HG03342 (cell line): Measurements from ENCODE around the gene HOXA5.

Experiments
- ATAC-seq: cut with Tn5 transposase; IDR thresholded peaks from one replicate; pipeline ENCODE4 v1.9.1; 2021; ENCODE audit warnings: mild to moderate bottlenecking, moderate library complexity; ENCODE audit not compliant: unreplicated experiment

The HOXA5 gene

DNA sequence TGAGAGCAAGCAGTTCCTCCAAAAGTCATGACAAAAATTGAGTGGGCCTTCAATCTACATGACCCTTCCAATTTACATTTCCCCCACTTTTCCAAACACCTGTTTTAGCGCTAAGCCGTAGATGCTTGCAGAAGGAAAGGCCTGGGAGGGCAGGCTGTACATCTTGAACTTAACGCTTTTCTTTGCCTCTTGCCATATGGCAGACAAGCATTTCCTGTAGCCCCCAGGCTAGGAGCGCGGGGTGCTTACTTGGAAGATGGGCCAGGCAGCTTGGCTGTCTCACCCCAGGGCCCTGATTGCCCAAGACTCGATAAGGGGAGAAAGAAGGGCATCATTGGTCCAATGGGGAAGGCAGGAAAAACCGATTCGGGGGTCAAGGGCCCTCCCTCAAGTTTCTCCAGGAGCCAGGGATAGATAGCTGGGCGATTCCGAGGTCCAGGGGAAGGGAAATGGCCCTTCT, 28.9 kb upstream of the HOXA5 start:
- ATAC-seq: no peak

DNA sequence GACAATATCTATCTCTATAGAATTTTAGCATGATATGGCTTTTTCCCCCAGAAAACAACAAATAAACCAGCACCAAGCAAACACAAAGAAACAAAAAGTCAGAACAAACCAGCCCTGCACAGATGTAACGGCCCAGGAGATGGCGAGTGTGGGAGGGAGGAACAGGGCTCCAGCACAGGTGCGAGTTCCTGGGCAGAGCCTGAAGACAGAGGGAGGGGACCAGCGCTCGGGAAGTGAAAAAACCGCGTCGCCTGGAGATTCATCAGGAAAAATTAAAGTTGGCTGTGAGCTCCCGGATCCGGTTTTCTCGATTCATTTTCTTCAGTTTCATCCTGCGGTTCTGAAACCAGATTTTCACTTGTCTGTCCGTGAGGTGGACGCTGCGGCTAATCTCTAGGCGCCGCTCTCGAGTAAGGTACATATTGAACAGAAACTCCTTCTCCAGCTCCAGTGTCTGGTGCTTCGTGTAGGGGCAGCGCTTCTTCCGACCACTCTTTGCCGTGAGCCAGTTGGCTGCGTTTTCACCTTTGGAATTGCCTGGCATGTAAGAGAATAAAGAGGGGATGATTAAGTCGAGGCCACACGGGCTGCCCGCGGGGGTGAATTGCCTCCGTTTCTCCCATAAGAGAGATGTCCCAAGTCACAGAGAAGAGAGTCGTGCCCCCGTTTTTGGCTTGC, 28.3 kb upstream of the HOXA5 start:
- ATAC-seq: no peak

DNA sequence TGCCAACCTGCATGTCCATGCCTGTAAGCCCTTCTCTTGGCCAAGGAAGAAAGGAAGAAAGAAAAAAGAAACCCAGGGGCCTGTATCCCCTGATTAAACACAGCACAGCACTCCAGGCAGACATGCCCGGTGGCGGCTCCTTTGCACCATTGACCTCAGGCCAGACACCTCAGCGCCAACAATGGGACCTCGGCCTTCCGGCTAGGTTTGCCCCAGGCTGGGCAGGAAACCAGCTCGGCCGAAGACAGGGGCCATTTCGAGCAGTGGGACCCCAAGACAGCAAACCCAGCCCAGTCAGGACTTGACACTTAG, 27.8 kb upstream of the HOXA5 start:
- ATAC-seq: no peak

DNA sequence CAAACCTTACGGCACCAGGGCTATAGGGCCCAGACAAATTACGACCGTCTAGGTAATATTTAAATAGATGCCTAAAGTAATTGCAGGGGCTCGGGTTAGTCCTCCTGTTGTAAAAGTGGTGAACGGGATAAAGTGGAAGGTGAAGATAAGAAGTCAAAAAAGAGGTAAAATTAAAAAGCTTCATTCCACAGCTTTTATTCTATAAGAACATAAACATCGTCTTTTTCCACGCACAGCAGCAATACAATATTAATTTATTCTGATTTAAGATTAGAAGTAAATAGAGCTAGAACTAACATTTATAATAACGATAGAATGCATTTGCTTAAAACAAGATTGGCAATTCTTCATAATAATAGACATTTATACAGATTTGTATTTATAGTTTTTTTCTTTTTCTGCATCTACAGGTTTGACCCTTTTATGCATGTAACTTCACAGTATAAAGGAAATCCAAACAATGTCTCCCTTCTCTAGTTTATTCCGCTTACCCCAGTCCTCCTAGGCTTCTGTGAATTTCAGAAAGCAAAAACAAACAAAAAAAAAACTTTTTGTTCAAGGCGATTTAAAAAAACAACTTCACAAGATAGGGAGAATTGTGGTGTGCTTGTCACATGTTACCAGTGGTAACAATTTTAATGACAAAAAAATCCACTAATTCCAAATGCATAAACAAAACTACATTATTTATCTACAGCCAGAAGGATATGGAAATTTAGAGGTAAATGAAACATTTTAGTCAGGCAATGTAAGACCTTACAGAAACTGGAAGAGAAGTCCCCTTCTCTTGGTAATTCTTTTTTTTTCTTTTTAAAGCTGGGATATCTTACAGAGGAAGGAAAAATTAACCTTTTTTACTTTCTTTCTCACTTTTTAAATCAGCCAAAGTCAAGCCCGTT, 27.2 kb upstream of the HOXA5 start:
- no peak for ATAC-seq

DNA sequence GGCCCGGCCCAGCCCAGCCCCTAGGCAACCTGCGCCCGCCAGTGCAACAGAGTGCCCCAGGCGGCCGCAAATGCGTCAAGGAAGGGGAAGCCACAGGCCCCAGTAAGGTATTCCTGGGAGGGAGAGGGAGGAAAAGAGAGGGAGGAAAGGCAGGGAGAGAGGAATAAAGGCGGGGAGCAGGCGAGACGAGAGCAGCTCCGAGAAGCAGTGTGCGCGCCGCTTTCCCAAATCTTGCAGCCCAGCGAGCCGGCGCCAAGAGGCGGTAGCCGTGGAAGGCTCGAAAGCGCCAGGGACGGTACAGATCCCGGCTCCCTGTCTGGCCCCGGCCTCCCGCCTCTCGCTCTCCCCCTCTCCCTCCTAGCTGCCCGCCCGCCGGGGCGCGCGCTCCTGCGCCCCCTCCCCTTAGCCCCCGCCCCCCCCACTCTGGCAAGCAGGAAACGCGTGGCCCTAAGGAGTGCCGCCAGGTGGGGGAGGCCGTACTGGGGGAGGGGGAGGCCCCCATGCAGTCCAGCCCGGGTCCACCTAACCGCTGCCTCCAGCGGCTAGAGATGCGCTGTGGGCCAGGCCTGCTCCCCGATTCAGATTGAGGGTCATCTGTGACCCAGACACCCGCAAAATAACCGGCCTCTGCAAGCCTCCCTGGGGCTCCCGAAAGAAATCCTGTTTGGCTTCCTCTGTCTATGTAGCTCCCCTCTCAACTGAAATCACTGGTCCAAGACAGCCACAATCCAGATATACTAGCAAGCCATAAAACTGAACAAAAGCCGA, 26.4 kb upstream of the HOXA5 start:
- no peak for ATAC-seq

DNA sequence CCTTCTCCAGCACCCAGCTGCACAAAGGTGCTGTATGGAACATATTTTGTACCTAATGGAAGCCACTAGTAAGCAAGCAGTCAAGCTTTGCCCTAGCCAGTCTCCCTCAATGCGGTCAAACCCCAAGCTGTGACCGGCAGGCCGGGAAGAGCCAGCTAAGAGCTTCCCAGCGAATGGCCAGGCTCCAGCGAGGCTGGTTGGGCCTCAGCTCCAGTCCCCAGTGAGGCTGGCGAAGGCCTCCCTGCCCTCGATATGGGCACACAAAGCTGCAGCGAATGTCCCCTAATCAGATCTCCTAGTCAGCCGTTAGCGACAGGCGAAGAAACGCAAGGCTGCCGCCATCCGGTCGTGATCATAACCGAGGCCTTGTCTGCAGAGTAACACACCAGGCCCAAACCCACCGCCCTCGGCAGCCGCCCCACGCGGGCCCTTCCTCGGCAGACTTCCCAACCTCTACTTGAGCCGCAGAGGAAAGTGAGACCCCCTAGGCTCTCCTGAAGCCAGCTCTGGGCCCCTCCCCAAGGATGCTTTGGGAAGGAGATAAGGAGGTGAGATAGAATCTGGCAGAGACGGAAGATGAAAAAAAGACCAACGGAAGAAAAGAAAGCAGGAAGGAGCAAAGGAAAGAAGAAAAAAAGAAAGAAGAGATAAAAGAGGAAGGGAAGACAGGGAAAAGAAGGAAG, 24.9 kb upstream of the HOXA5 start:
- no peak for ATAC-seq

DNA sequence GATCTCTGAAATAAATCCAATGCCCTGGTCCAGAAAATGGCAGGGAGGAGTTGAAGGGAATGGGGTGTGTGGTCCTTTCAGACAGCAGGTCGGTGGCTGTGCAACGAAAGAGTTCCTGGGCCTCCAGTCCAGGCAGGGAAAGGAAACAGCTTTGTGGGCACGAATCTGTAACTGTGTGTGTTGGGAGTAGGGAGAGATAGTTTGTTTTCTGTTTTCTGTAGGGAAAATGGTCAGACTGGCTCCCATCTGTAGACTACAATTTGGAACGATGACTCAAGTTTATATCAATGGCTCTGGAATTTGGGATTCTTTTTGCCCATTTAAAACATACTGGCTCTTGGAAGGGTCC, 24.4 kb upstream of the HOXA5 start:
- ATAC-seq: no peak

DNA sequence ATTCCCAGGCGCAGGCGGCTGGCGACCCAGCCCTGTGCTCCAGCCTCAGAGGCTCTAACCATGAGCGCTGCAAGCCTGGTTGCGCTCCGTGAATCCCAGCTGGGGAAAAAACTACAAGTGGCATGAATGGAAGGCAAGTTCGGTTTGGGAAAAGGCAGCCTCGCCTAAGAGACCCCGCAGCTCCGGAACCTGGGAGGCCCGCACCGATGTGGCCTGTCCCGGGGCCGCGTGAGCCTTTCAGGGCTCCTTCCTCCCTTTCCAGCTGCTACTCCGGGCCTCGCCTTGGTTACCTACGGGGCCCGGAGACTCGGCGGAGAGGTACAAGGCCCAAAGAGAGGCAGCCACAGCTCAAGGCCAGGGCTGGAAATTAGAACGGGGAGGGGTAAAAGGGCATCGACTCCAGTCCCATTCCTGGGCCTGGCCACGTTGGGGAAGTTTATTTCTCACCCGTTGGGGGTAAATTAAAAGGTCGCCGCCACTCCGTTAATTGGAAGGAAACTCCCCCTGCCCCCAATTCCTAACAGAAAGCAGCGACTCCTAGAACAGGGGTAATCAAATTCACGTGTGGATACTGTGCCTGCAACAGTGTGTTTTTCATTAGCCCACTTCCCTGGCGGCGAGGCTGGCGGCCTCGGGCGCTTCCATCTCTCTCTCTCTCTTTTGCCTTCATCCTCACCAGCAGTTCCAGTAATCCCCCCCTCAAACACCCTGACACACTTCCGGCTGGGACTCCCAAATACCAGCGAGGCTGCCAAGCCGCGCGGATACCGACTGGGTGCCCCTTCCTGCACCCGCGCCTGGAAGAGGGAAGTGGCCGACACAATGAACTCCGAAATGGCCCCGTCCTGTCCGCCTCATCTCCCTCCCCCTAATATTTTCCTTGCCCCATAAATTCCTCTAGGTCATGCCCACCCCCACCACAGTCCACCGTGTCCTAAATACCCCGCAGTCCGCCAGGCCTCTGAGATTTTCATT, 23.3 kb upstream of the HOXA5 start:
- no peak for ATAC-seq

DNA sequence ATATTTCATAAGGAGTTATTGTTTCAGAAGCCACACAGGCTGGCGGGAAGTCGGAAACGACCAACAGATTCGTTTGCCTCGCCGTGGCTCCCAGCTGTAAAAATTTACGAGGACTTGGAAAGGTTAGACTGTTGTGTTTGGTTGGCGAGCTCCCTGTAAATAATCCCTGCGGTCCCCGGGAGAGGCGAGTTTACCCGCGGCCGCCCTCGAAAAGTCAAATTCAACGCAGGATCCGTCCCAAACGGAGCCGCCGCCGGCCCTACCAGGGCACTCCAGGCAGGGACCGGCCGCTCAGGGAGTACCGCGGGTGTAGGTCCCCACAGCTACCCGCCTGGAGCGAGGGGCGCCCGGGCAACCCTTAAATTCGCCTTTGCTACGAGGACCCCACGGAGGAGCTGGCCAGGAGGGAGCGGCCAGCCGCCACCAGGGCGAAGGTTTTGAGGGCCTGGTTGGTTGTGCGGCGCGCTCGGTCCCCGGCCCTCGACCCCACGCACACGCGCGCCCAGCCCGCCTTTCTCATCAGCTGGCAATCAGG, 22.6 kb upstream of the HOXA5 start:
- no peak for ATAC-seq

DNA sequence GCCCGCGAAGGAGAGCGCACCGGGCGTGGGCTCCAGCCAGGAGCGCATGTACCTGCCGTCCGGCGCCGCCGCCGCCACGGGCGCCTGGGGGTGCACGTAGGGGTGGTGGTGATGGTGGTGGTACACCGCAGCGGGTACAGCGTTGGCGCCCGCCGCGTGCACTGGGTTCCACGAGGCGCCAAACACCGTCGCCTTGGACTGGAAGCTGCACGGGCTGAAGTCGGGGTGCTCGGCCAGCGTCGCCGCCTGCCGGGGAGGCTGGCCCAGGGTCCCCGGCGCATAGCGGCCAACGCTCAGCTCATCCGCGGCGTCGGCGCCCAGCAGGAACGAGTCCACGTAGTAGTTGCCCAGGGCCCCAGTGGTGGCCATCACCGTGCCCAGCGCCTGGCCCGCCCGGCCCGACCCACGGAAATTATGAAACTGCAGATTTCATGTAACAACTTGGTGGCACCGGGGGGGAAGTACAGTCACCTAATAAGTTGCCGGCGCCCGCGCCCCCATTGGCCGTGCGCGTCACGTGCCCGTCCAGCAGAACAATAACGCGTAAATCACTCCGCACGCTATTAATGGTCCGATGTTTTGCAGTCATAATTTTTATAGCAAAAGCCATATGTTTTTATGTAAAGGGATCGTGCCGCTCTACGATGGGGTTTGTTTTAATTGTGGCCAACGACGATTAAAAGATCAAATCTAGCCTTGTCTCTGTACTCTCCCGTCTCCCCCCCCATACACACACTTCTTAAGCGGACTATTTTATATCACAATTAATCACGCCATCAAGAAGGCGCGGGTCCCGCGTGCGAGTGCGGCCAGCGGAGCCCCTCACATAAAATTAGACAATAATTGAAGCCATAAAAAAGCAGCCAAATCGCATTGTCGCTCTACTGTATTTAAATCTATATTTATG, 21.9 kb upstream of the HOXA5 start, which contains the start of gene HOXA9:
HOXA9 (minus strand) TSS at position 449 of the 907 bp plus-strand sequence; CDS start at position 369, 80 bp downstream.
- ATAC-seq: no peak

DNA sequence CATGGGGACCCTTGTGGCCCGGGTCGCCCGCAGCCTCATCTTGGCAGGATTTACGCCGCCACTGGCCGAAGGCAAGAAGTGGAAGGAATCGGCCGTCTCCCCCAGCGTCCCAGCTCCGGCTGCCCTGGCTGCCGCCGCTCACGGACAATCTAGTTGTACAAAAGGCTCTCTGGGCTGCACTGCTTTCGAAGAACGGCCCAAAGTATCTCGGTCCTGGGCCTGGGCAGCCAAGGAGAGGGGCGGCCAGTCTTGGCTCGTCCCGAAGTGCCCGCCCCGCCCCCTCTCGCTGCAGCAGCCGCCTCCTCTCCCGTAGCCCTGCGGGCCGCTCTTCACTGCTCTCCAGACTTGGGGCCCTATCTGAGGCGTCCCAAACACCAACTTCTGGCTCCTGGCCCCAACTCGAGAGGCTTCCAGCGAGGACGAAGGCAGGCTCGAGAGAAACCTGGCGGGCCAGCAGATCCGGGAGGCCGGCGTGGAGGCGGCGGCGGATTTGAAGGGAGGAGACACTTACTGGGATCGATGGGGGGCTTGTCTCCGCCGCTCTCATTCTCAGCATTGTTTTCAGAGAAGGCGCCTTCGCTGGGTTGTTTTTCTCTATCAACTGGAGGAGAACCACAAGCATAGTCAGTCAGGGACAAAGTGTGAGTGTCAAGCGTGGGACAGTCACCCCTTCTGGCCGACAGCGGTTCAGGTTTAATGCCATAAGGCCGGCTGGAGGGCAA, 21.0 kb upstream of the HOXA5 start:
- ATAC-seq: no peak

DNA sequence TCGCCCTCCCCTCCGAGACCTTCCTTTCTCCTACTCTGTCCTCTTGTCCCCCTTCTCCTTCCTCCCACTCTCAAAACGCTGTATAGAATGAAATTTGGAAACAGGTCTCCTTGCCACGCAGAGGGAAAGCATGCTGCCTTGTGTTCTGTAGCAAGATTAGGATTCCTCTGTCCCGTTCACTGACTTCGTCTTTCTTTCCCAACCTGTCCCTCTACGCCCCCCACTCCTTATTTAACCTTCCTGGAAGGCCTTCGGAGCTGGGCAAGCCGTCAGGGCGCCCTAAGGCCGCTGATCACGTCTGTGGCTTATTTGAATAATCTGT, 20.5 kb upstream of the HOXA5 start:
- no peak for ATAC-seq

DNA sequence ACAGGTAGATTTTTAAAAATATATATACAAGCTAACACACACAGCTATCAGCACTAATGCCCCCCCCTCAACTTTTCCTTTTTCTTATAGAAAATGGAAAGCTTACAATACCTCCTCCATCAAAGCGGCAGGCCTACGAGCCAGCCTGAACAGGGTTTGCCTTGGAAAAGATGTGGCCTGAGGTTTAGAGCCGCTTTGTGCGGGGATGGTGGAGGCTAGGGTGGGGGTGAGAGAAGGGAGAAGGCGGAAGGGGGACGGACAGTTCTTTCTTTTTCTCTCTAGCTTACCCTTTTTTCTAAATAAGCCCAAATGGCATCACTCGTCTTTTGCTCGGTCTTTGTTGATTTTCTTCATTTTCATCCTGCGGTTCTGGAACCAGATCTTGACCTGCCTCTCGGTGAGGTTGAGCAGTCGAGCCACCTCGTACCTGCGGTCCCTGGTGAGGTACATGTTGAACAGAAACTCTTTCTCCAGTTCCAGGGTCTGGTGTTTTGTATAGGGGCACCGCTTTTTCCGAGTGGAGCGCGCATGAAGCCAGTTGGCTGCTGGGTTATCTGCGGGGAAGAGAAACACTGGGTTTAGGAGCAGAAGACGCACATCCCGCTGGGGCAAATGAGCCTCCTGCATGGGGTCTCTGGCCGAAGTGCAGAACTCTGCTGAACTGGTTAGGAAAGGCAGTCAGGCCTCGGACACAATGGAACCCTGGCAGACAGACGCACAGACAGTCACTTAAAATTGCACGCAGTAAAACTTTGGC, 20.0 kb upstream of the HOXA5 start:
- ATAC-seq: no peak

DNA sequence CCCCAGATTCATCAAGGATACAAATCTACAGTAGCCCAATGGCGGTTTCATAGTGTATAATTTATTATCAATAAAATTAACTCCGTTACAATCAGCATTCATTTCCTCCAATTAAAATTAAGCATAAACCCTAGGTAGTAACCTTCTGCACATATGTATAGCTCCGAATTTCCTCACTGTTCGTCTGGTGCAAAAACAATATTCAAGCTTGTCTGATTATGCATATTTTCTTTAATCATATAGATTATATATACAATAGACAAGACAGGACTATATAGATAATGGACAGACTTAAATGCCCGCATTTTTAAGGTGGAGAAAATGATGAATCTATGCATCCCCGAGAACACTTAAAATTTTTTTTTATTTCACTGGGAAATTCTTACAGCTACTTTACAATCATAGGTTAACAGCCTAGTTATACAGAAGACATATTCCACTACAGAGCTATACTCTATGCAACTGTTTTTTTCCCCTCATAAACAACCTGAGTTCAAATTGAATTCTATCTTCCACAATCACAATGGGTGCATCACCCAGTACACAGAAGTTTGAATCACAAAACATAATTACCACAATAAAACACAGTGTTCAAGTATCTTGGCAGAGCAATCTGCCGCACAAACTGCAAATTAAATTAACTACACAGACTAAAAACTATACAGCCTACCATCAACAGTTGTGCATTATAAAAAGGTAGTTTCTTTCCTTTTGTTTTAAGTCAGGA, 19.2 kb upstream of the HOXA5 start:
- ATAC-seq: no peak

DNA sequence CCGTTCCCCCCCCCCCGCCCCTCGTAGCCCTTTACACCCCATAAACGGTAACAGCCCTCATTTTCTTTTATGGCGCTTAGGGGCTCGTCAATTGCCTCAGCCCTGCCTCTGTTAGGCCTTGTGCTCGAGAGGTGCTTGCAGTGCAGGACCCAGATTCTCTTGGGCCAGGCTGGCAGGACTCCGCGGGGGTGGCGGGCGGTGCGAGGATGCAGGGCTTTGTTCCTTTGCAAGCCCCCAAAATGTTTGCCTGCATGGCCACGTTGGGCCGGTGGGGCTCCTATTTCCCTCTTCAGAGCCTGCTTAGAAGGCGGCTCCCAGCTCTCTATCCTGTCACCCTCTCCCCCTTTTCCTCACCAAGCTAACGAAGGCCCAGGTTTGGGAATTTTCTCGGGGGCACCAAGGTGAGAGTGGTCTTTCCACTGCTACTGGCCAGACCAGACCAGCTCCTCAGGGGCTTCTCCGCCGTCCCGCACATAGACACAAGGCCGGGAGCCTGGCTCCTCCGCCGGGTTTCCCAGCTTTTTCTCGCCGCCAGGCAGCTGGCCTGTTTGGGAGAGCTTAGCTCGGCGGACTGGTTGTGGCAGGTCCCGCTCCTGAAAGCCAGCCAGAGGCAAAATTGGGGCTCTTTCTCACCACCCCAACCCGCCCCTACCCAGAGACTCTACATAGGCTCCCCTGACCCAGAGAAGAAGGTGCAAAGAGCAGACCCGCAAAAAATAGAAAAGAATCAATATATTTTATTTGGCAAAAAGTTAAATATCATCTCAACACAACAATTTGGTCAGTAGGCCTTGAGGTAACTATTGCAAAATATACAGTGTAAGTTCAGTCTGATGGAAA, 18.5 kb upstream of the HOXA5 start:
- ATAC-seq: no peak

DNA sequence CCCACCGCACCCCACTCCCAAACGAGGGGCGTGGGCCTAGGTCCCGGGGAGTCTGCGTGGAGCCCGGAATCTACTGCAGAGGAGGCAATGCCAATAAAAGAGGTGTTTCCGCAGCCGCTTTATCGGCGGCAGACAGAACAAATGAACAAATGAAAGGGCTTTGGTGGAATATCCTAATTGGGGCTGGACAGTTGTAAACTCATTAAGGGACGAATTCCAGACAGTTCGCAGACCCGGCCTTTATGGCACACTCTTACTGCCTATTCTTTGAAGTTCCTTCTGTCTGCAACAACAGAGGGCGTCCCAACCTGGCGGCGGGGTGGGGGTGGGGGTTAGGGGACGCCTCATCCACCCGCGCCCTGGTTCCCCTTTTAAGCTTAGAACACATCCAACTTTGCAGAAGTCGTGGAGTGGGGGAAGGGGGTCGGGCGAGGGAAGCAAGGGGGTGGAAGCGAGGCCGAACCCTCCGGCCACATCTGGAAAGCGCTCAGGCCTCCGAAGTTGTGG, 17.8 kb upstream of the HOXA5 start:
- ATAC-seq: no peak
